ENCODE measurements around the gene ZDHHC12. TPM values are rescaled to one million over a fixed set of nuclear protein-coding genes. Genes with fewer than 3 reads are reported as not detected.

Gene ZDHHC12
- total RNA-seq, 1 experiment from 2014 or later: 57.6 TPM

DNA sequence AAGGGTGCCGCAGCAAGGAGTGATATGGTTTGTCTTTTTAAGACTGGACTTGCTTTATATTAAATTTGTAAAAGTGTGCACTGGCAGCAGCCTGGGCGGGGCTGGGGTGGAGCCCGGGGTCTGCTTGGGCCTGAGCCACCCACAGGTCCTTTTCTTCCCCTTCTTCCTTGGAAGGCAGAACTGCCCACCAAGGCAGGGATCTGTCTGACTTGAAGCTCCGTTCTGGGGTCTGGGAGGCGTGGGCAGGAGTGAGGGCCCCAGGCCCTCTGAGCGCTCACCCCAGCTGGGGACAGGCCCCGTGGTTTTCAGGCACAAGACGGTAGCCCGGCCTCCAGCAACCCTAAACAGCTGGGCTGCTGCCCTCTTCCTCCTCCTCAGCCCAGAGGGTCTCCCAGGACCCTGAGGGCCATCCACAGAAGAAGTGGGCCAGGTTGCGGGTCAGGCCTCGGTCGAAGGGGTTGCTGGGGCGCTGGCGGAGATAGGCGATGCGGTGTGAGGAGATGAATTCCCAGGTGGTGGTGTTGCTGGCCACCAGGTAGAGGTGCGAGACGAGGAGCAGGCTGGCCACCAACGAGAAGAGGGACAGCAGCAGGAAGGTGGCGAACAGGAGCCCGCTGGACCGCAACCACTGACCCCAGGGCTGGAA is 3.0 kb downstream of the ZDHHC12 start:
- H3K9me2 ChIP-seq (ENCODE audit: insufficient read depth): no peaks in the 10 kb centered on the region
- no peak overlapping the region for H3K4me2 ChIP-seq (ENCODE audit: low read length)
- no peak overlapping the region for H3K4me3 ChIP-seq (replicated peaks in 1 of 2; ENCODE audit: low read depth in 1 of 2, low read length in 2 of 2)
- H3K9me3 ChIP-seq (ENCODE audit: control insufficient read depth in 1 of 2, insufficient read depth in 1 of 2, low read depth in 1 of 2, low read length in 2 of 2): no peaks in the 10 kb centered on the region
- intact Hi-C loops (cut with micrococcal nuclease): no loop called here
- H3K9ac ChIP-seq (ENCODE audit: low read length): no peak overlapping the region
- H3K27me3 ChIP-seq (ENCODE audit: insufficient read depth, low read length): no peaks in the 10 kb centered on the region
- ChIA-PET CTCF (no interaction called here), POLR2A (no interaction called here), RAD21 (ENCODE audit: low non-redundant PET in 1 of 2, low total read pairs in 2 of 2, uncharacterized antibody in 2 of 2, unreplicated experiment in 2 of 2) (no interaction called here)
- TSS peak; percentile 44 for BruUV-seq (replicated peaks)
- no peak overlapping the region for H3K27ac ChIP-seq (ENCODE audit: low read depth, low read length)
- no peak for DNase-seq (ENCODE audit: low read depth, low spot score)
- peaks cover 9% of the 10 kb centered on the region; the same call in 1 of the 2 replicates for H3K79me2 ChIP-seq (ENCODE audit: insufficient read depth, low read length)
- peaks cover 9 to 28% of the 10 kb centered on the region in 2 experiments for H3K4me1 ChIP-seq (ENCODE audit: control insufficient read depth in 1 of 2, insufficient read depth in 2 of 2, low read length in 2 of 2)
- H4K20me1 ChIP-seq (ENCODE audit: insufficient read depth): no peaks in the 10 kb centered on the region
- ATAC-seq: no peak
- H2AFZ ChIP-seq (ENCODE audit: low read depth, low read length, poor library complexity, severe bottlenecking): no peak overlapping the region
- peaks cover 0 to 3% of the 10 kb centered on the region in 2 experiments; a peak in 1 of 4 replicates for H3K36me3 ChIP-seq (ENCODE audit: control insufficient read depth in 1 of 2, insufficient read depth in 2 of 2, low read length in 2 of 2)
- TF ChIP-seq, protein P1, sequence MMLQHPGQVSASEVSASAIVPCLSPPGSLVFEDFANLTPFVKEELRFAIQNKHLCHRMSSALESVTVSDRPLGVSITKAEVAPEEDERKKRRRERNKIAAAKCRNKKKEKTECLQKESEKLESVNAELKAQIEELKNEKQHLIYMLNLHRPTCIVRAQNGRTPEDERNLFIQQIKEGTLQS (IDR thresholded peaks at IDR 0.05): no peak
- TF ChIP-seq TCF7L2 (IDR thresholded peaks at IDR 0.05; ENCODE audit: borderline replicate concordance, extremely low read depth, insufficient read depth, insufficient read length) (no peak), ZFX (IDR thresholded peaks at IDR 0.05) (no peak), POLR2A (IDR thresholded peaks at IDR 0.05; ENCODE audit: borderline replicate concordance, extremely low read depth, insufficient read depth, insufficient read length) (no peak)

- Histone ChIP-seq H3K27ac (ENCODE audit: low read depth, low read length) (no peak overlapping the region), H3K9me2 (ENCODE audit: insufficient read depth) (no peaks in the 10 kb centered on the region), H3K27me3 (ENCODE audit: insufficient read depth, low read length) (no peaks in the 10 kb centered on the region), H3K36me3 (ENCODE audit: control insufficient read depth in 1 of 2, insufficient read depth in 2 of 2, low read length in 2 of 2) (peaks cover 0 to 5% of the 10 kb centered on the region in 2 experiments; a peak in 2 of 4 replicates), H3K4me2 (ENCODE audit: low read length) (no peak overlapping the region), H4K20me1 (ENCODE audit: insufficient read depth) (no peaks in the 10 kb centered on the region), H3K79me2 (ENCODE audit: insufficient read depth, low read length) (peaks cover 9% of the 10 kb centered on the region; the same call in 1 of the 2 replicates), H3K4me3 (replicated peaks in 1 of 2; ENCODE audit: low read depth in 1 of 2, low read length in 2 of 2) (no peak overlapping the region), H2AFZ (ENCODE audit: low read depth, low read length, poor library complexity, severe bottlenecking) (no peak overlapping the region), H3K9ac (ENCODE audit: low read length) (no peak overlapping the region), H3K9me3 (ENCODE audit: control insufficient read depth in 1 of 2, insufficient read depth in 1 of 2, low read depth in 1 of 2, low read length in 2 of 2) (no peaks in the 10 kb centered on the region), H3K4me1 (ENCODE audit: control insufficient read depth in 1 of 2, insufficient read depth in 2 of 2, low read length in 2 of 2) (peaks cover 8 to 25% of the 10 kb centered on the region in 2 experiments)
- BruUV-seq (replicated peaks): TSS peak; percentile 38
- ChIA-PET CTCF (no interaction called here), POLR2A (no interaction called here), RAD21 (ENCODE audit: low non-redundant PET in 1 of 2, low total read pairs in 2 of 2, uncharacterized antibody in 2 of 2, unreplicated experiment in 2 of 2) (no interaction called here)
- DNase-seq (ENCODE audit: low read depth, low spot score) (no peak), ATAC-seq (no peak)
- no peak for TF ChIP-seq YY1 (IDR thresholded peaks at IDR 0.05; ENCODE audit: extremely low read depth, insufficient replicate concordance, low read depth, low read length)
- no peak for TF ChIP-seq EZH2 (IDR thresholded peaks at IDR 0.05)
- TF ChIP-seq MAX (IDR thresholded peaks at IDR 0.05): no peak
- TF ChIP-seq SRF (IDR thresholded peaks at IDR 0.05; ENCODE audit: low read depth): no peak
- TF ChIP-seq, protein P2, sequence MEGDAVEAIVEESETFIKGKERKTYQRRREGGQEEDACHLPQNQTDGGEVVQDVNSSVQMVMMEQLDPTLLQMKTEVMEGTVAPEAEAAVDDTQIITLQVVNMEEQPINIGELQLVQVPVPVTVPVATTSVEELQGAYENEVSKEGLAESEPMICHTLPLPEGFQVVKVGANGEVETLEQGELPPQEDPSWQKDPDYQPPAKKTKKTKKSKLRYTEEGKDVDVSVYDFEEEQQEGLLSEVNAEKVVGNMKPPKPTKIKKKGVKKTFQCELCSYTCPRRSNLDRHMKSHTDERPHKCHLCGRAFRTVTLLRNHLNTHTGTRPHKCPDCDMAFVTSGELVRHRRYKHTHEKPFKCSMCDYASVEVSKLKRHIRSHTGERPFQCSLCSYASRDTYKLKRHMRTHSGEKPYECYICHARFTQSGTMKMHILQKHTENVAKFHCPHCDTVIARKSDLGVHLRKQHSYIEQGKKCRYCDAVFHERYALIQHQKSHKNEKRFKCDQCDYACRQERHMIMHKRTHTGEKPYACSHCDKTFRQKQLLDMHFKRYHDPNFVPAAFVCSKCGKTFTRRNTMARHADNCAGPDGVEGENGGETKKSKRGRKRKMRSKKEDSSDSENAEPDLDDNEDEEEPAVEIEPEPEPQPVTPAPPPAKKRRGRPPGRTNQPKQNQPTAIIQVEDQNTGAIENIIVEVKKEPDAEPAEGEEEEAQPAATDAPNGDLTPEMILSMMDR (IDR thresholded peaks at IDR 0.05 in 2 of 3, conservative IDR thresholded peaks at IDR 0.05 in 1 of 3; ENCODE audit: borderline replicate concordance in 1 of 3, insufficient read depth in 1 of 3, low read depth in 2 of 3, low read length in 2 of 3): no peak
- no peak for TF ChIP-seq SIN3A (IDR thresholded peaks at IDR 0.05; ENCODE audit: low read depth)
- intact Hi-C loops (cut with micrococcal nuclease): no loop called here
Observed at GRCh38 chr9:128719919-128720605, 3.9 kb downstream of the ZDHHC12 start.

All from HCT116 (cell line).